Trophoblast cell (in vitro differentiated cells and primary cell): Measurements from ENCODE around the gene CHI3L1.

Experiments used
- DNase-seq, 2 donors: peaks; one replicate each; pipeline ENCODE4 v3.0.0-alpha.2; 2016
- H2AFZ ChIP-seq: 2 replicates; pipeline ENCODE4 v1.6.1; 2013; ENCODE audit warnings: low read length, moderate library complexity, mild to moderate bottlenecking; ENCODE audit not compliant: insufficient read depth, poor library complexity
- H2AK5ac ChIP-seq: 2 replicates; pipeline ENCODE4 v1.6.1; 2013; ENCODE audit warnings: mild to moderate bottlenecking, low read length
- H2BK120ac ChIP-seq: 2 replicates; pipeline ENCODE4 v1.6.1; 2013; ENCODE audit warnings: low read length, mild to moderate bottlenecking, moderate library complexity; ENCODE audit not compliant: insufficient read depth, poor library complexity
- H2BK12ac ChIP-seq: 2 replicates; pipeline ENCODE4 v1.6.1; 2013; ENCODE audit warnings: mild to moderate bottlenecking, low read length, moderate library complexity
- H2BK5ac ChIP-seq: 2 replicates; pipeline ENCODE4 v1.6.1; 2013; ENCODE audit warnings: low read length, low read depth, moderate library complexity, mild to moderate bottlenecking; ENCODE audit not compliant: poor library complexity
- H3K14ac ChIP-seq: 2 replicates; pipeline ENCODE4 v1.6.1; 2013; ENCODE audit warnings: mild to moderate bottlenecking, low read length
- H3K18ac ChIP-seq: 2 replicates; pipeline ENCODE4 v1.6.1; 2013; ENCODE audit warnings: mild to moderate bottlenecking, low read length
- H3K23ac ChIP-seq: 2 replicates; pipeline ENCODE4 v1.6.1; 2013; ENCODE audit warnings: low read length
- H3K27ac ChIP-seq: 2 replicates; pipeline ENCODE4 v1.5.1; 2013; ENCODE audit warnings: low read depth, mild to moderate bottlenecking, inconsistent platforms, low read length, moderate library complexity
- H3K27me3 ChIP-seq: 2 replicates; pipeline ENCODE4 v1.6.1; 2013; ENCODE audit warnings: inconsistent platforms, mild to moderate bottlenecking, low read length, moderate library complexity; ENCODE audit not compliant: insufficient read depth
- H3K36me3 ChIP-seq, 2 experiments: 1 replicate in 1 of 2; 2 replicates in 1 of 2; pipeline ENCODE4 v1.6.1; 2013; ENCODE audit warnings: low read length in 2 of 2, mild to moderate bottlenecking in 2 of 2, moderate library complexity in 1 of 2; ENCODE audit not compliant: insufficient read depth in 2 of 2, control insufficient read depth in 1 of 2
- H3K4ac ChIP-seq: 2 replicates; pipeline ENCODE4 v1.6.1; 2013; ENCODE audit warnings: low read depth, mild to moderate bottlenecking, low read length, moderate library complexity
- H3K4me1 ChIP-seq, 2 experiments: 1 replicate in 1 of 2; 2 replicates in 1 of 2; pipeline ENCODE4 v1.6.1; 2013; ENCODE audit warnings: low read length in 2 of 2, mild to moderate bottlenecking in 2 of 2, moderate library complexity in 1 of 2; ENCODE audit not compliant: insufficient read depth in 2 of 2, control insufficient read depth in 1 of 2
- H3K4me2 ChIP-seq: 2 replicates; pipeline ENCODE4 v1.6.1; 2013; ENCODE audit warnings: inconsistent platforms, mild to moderate bottlenecking, low read length, moderate library complexity
- H3K4me3 ChIP-seq: 2 replicates; pipeline ENCODE4 v1.5.1; 2013; ENCODE audit warnings: mild to moderate bottlenecking, low read depth, low read length, inconsistent platforms
- H3K79me1 ChIP-seq: one replicate; pipeline ENCODE4 v1.6.1; 2013; ENCODE audit warnings: low read length
- H3K79me2 ChIP-seq: 2 replicates; pipeline ENCODE4 v1.6.1; 2013; ENCODE audit warnings: low read length, mild to moderate bottlenecking; ENCODE audit not compliant: control insufficient read depth, insufficient read depth, poor library complexity
- H3K9ac ChIP-seq: 2 replicates; pipeline ENCODE4 v1.6.1; 2013; ENCODE audit warnings: mild to moderate bottlenecking, low read length
- H3K9me3 ChIP-seq: 2 replicates; pipeline ENCODE4 v1.6.1; 2013; ENCODE audit warnings: low read depth, mild to moderate bottlenecking, control low read depth, inconsistent platforms, low read length; ENCODE audit not compliant: insufficient read depth
- H4K12ac ChIP-seq: 2 replicates; pipeline ENCODE4 v1.6.1; 2013; ENCODE audit warnings: low read depth, mild to moderate bottlenecking, low read length, moderate library complexity
- H4K8ac ChIP-seq: 2 replicates; pipeline ENCODE4 v1.6.1; 2013; ENCODE audit warnings: low read depth, mild to moderate bottlenecking, low read length, moderate library complexity
- H4K91ac ChIP-seq: one replicate; pipeline ENCODE4 v1.6.1; 2013; ENCODE audit warnings: low read depth, mild to moderate bottlenecking, low read length, moderate library complexity
- WGBS: extraction: QIAGEN DNeasy Blood & Tissue Kit; methylation state at CpG from one replicate; pipeline ENCODE4 v1.1.7; 2013; ENCODE audit warnings: missing lambda C conversion rate; ENCODE audit not compliant: insufficient read length, insufficient coverage; ENCODE audit errors: extremely low coverage; 5-methylcytosine and 5-hydroxymethylcytosine counted together

Gene CHI3L1

GRCh38 chr1:203151362-203152157 is 34.9 kb downstream of the CHI3L1 start:
- no peak overlapping the region for H3K9ac ChIP-seq
- H3K9me3 ChIP-seq, result no peaks in the 10 kb centered on the region
- H3K36me3 ChIP-seq, result no peaks in the 10 kb centered on the region
- H2AFZ ChIP-seq, result no peak overlapping the region
- no peak overlapping the region for H3K4me2 ChIP-seq
- no peaks in the 10 kb centered on the region for H3K79me2 ChIP-seq
- no peak overlapping the region for H4K8ac ChIP-seq
- H3K23ac ChIP-seq, result no peak overlapping the region
- no peak overlapping the region for H3K27ac ChIP-seq
- DNase-seq, result no peak
- no peak overlapping the region for H3K18ac ChIP-seq
- H2BK120ac ChIP-seq, result no peak overlapping the region
- H3K79me1 ChIP-seq, result peaks cover 10% of the 10 kb centered on the region
- no peak overlapping the region for H4K91ac ChIP-seq
- H4K12ac ChIP-seq, result no peak overlapping the region
- H2AK5ac ChIP-seq, result no peak overlapping the region
- H2BK12ac ChIP-seq, result peak overlapping the region; percentile 2
- no peak overlapping the region for H2BK5ac ChIP-seq
- H3K4me3 ChIP-seq, result no peak overlapping the region
- H3K4me1 ChIP-seq, result peaks cover 38% of the 10 kb centered on the region in 2 experiments
- H3K14ac ChIP-seq, result no peak overlapping the region
- WGBS, result no CpG with 5 or more reads among the region's 9 CpGs
- H3K27me3 ChIP-seq, result no peaks in the 10 kb centered on the region
- no peak overlapping the region for H3K4ac ChIP-seq

- Histone ChIP-seq H3K4me2 (no peak overlapping the region), H2BK120ac (no peak overlapping the region), H2AK5ac (no peak overlapping the region), H4K12ac (no peak overlapping the region), H2BK12ac (no peak overlapping the region), H3K23ac (no peak overlapping the region), H4K8ac (no peak overlapping the region), H3K4ac (no peak overlapping the region), H2BK5ac (no peak overlapping the region), H3K18ac (no peak overlapping the region), H3K4me3 (no peak overlapping the region), H3K9ac (no peak overlapping the region), H4K91ac (no peak overlapping the region), H3K4me1 (peaks cover 36 to 38% of the 10 kb centered on the region in 2 experiments), H3K14ac (no peak overlapping the region), H3K36me3 (no peaks in the 10 kb centered on the region), H3K9me3 (no peaks in the 10 kb centered on the region), H3K27me3 (no peaks in the 10 kb centered on the region), H2AFZ (no peak overlapping the region), H3K79me1 (peaks cover 10% of the 10 kb centered on the region), H3K27ac (no peak overlapping the region), H3K79me2 (no peaks in the 10 kb centered on the region)
- no CpG with 5 or more reads among the region's 9 CpGs for WGBS
- DNase-seq, result no peak
Measured at GRCh38 chr1:203150511-203151297, 35.8 kb downstream of the CHI3L1 start.

GRCh38 chr1:203149188-203149840 is 37.2 kb downstream of the CHI3L1 start:
- no peak overlapping the region for H2BK120ac ChIP-seq
- H2AFZ ChIP-seq, result no peak overlapping the region
- H3K27me3 ChIP-seq, result no peaks in the 10 kb centered on the region
- no CpG with 5 or more reads among the region's 7 CpGs for WGBS
- no peak overlapping the region for H3K4ac ChIP-seq
- no peak overlapping the region for H2AK5ac ChIP-seq
- H4K12ac ChIP-seq, result no peak overlapping the region
- H3K4me1 ChIP-seq, result peaks cover 34 to 35% of the 10 kb centered on the region in 2 experiments
- no peak overlapping the region for H4K8ac ChIP-seq
- H3K79me1 ChIP-seq, result peaks cover 7% of the 10 kb centered on the region
- no peak for DNase-seq
- H3K23ac ChIP-seq, result no peak overlapping the region
- H3K79me2 ChIP-seq, result no peaks in the 10 kb centered on the region
- no peak overlapping the region for H3K9ac ChIP-seq
- no peaks in the 10 kb centered on the region for H3K36me3 ChIP-seq
- no peak overlapping the region for H3K14ac ChIP-seq
- H3K4me3 ChIP-seq, result no peak overlapping the region
- H3K4me2 ChIP-seq, result no peak overlapping the region
- H3K18ac ChIP-seq, result no peak overlapping the region
- H3K27ac ChIP-seq, result no peak overlapping the region
- H3K9me3 ChIP-seq, result no peaks in the 10 kb centered on the region
- no peak overlapping the region for H2BK12ac ChIP-seq
- no peak overlapping the region for H2BK5ac ChIP-seq
- no peak overlapping the region for H4K91ac ChIP-seq

- Histone ChIP-seq H3K27ac (no peak overlapping the region), H2AFZ (no peak overlapping the region), H3K9me3 (no peaks in the 10 kb centered on the region), H3K4me2 (no peak overlapping the region), H4K91ac (no peak overlapping the region), H2AK5ac (no peak overlapping the region), H3K79me1 (peaks cover 7% of the 10 kb centered on the region), H2BK12ac (no peak overlapping the region), H3K27me3 (no peaks in the 10 kb centered on the region), H4K8ac (no peak overlapping the region), H3K23ac (no peak overlapping the region), H3K18ac (no peak overlapping the region), H3K36me3 (no peaks in the 10 kb centered on the region), H3K4me3 (no peak overlapping the region), H3K4ac (no peak overlapping the region), H2BK120ac (no peak overlapping the region), H3K79me2 (no peaks in the 10 kb centered on the region), H3K4me1 (peaks cover 28% of the 10 kb centered on the region in 2 experiments), H4K12ac (no peak overlapping the region), H3K14ac (no peak overlapping the region), H3K9ac (no peak overlapping the region), H2BK5ac (no peak overlapping the region)
- DNase-seq, result no peak
- no CpG with 5 or more reads among the region's 12 CpGs for WGBS
Measured at GRCh38 chr1:203148579-203148978, 37.9 kb downstream of the CHI3L1 start.
